Fibroblast of lung (primary cell): ENCODE data around the gene TMEM38B. TPM values are rescaled to one million over a fixed set of nuclear protein-coding genes. Genes with fewer than 3 reads are reported as not detected.

Experiments
- DNase-seq, 2 donors: peaks; one replicate each; pipeline versions ENCODE4 v3.0.0 to v3.0.0-alpha.2; 2010; ENCODE audit warnings: low read depth in 2 of 2
- H2AFZ ChIP-seq: 2 replicates; pipeline ENCODE4 v1.5.1; 2012; ENCODE audit warnings: low read length, control low read depth, inconsistent platforms
- H3K27ac ChIP-seq: 2 replicates; pipeline ENCODE4 v1.5.1; 2011; ENCODE audit warnings: low read length, control low read depth; ENCODE audit not compliant: insufficient read depth
- H3K27me3 ChIP-seq: 2 replicates; pipeline ENCODE4 v1.5.1; 2011; ENCODE audit warnings: mild to moderate bottlenecking, low read length; ENCODE audit not compliant: control insufficient read depth, insufficient read depth
- H3K36me3 ChIP-seq: 2 replicates; pipeline ENCODE4 v1.5.1; 2011; ENCODE audit warnings: low read length; ENCODE audit not compliant: control insufficient read depth, insufficient read depth
- H3K4me1 ChIP-seq: 2 replicates; pipeline ENCODE4 v1.5.1; 2011; ENCODE audit warnings: low read length; ENCODE audit not compliant: control insufficient read depth, insufficient read depth; ENCODE audit errors: extremely low read depth
- H3K4me2 ChIP-seq: 2 replicates; pipeline ENCODE4 v1.5.1; 2011; ENCODE audit warnings: low read length, control low read depth; ENCODE audit not compliant: insufficient read depth; ENCODE audit errors: extremely low read depth
- H3K4me3 ChIP-seq, 4 experiments: fragments of 200-600 bp in 1 of 4; sonication (generic) in 1 of 4; replicated peaks in 1 of 4; 2 replicates each; pipeline ENCODE4 v1.5.1; 2011 to 2016; ENCODE audit warnings: low read length in 4 of 4, low read depth in 3 of 4, mild to moderate bottlenecking in 3 of 4, control low read depth in 2 of 4, inconsistent platforms in 1 of 4, mixed read lengths in 1 of 4; ENCODE audit not compliant: insufficient read depth in 1 of 4; ENCODE audit errors: control extremely low read depth in 1 of 4
- H3K79me2 ChIP-seq: 2 replicates; pipeline ENCODE4 v1.5.1; 2012; ENCODE audit warnings: mild to moderate bottlenecking, low read length, inconsistent platforms; ENCODE audit not compliant: control insufficient read depth, insufficient read depth
- H3K9ac ChIP-seq: 2 replicates; pipeline ENCODE4 v1.5.1; 2011; ENCODE audit warnings: mild to moderate bottlenecking, low read length, control low read depth; ENCODE audit not compliant: insufficient read depth
- H3K9me3 ChIP-seq: 2 replicates; pipeline ENCODE4 v1.5.1; 2012; ENCODE audit warnings: low read depth, low read length; ENCODE audit not compliant: control insufficient read depth, insufficient read depth
- H4K20me1 ChIP-seq: 2 replicates; pipeline ENCODE4 v1.5.1; 2011; ENCODE audit warnings: low read length; ENCODE audit not compliant: control insufficient read depth, insufficient read depth; ENCODE audit errors: extremely low read depth
- CTCF ChIP-seq, 2 donors: IDR thresholded peaks in 1 of 2; conservative IDR thresholded peaks in 1 of 2; 1 replicate in 1 of 2; 2 replicates in 1 of 2; pipeline ENCODE4 v1.5.1; 2011 to 2012; ENCODE audit warnings: low read length in 2 of 2, control low read depth in 1 of 2, inconsistent platforms in 1 of 2, low read depth in 1 of 2, mild to moderate bottlenecking in 1 of 2
- EZH2 ChIP-seq: IDR thresholded peaks from 2 replicates; pipeline ENCODE4 v1.5.1; 2012; ENCODE audit warnings: low read length, control low read depth, mild to moderate bottlenecking; ENCODE audit errors: missing control alignments
- polyA plus RNA-seq, 2 donors: library from polyadenylated mRNA; depleted of rRNA in 1 of 2; stranded (reverse) in 1 of 2; unstranded in 1 of 2; fragments of >200 nt; gene quantifications; 2 replicates each; pipeline ENCODE4 v1.2.1, GENCODE V29; 2011 to 2012; ENCODE audit warnings: missing spikeins in 1 of 2
- total RNA-seq: library from RNA; depleted of rRNA; stranded (reverse); fragments of >200 nt; gene quantifications from 2 replicates; pipeline ENCODE4 v1.2.1, GENCODE V29; 2014

Gene TMEM38B
- total and polyA plus RNA-seq, 2 donors (not counting 1 experiment from before 2014, with no cell fraction given): 6.9 to 21.3 TPM

GRCh38 chr9:105676351-105676923 lies 17.9 kb upstream of the TMEM38B start:
- no peak for TF ChIP-seq CTCF (conservative IDR thresholded peaks at IDR 0.05 in 1 of 2, IDR thresholded peaks at IDR 0.05 in 1 of 2; ENCODE audit: low read depth in 1 of 2, low read length in 2 of 2)
- no peak for TF ChIP-seq EZH2

GRCh38 chr9:105678163-105678562 lies 16.2 kb upstream of the TMEM38B start:
- no peak overlapping the region for H3K9ac ChIP-seq
- no peak overlapping the region for H3K4me3 ChIP-seq
- no peaks in the 10 kb centered on the region for H3K27me3 ChIP-seq
- no peak for DNase-seq
- no peak overlapping the region for H3K27ac ChIP-seq
- TF ChIP-seq EZH2: no peak
- H3K4me1 ChIP-seq: no peaks in the 10 kb centered on the region
- no peaks in the 10 kb centered on the region for H3K36me3 ChIP-seq
- no peaks in the 10 kb centered on the region for H3K79me2 ChIP-seq
- no peak overlapping the region for H2AFZ ChIP-seq
- H3K9me3 ChIP-seq: no peaks in the 10 kb centered on the region
- no peaks in the 10 kb centered on the region for H4K20me1 ChIP-seq
- no peak overlapping the region for H3K4me2 ChIP-seq

More at GRCh38 chr9:105676351-105676923, 17.9 kb upstream of the TMEM38B start:
- no peak for DNase-seq
- H3K9ac ChIP-seq: no peak overlapping the region
- H4K20me1 ChIP-seq: no peaks in the 10 kb centered on the region
- no peak overlapping the region for H2AFZ ChIP-seq
- no peaks in the 10 kb centered on the region for H3K79me2 ChIP-seq
- no peaks in the 10 kb centered on the region for H3K4me1 ChIP-seq
- no peaks in the 10 kb centered on the region for H3K27me3 ChIP-seq
- H3K27ac ChIP-seq: no peak overlapping the region
- no peaks in the 10 kb centered on the region for H3K9me3 ChIP-seq
- H3K4me2 ChIP-seq: no peak overlapping the region
- H3K4me3 ChIP-seq: no peak overlapping the region
- H3K36me3 ChIP-seq: no peaks in the 10 kb centered on the region

GRCh38 chr9:105678781-105679180 lies 15.6 kb upstream of the TMEM38B start:
- Histone ChIP-seq H3K9ac (no peak overlapping the region), H2AFZ (no peak overlapping the region), H4K20me1 (no peaks in the 10 kb centered on the region), H3K79me2 (no peaks in the 10 kb centered on the region), H3K4me2 (no peak overlapping the region), H3K27ac (no peak overlapping the region), H3K27me3 (no peaks in the 10 kb centered on the region), H3K9me3 (no peaks in the 10 kb centered on the region), H3K36me3 (no peaks in the 10 kb centered on the region), H3K4me1 (no peaks in the 10 kb centered on the region), H3K4me3 (no peak overlapping the region)
- TF ChIP-seq CTCF (conservative IDR thresholded peaks at IDR 0.05 in 1 of 2, IDR thresholded peaks at IDR 0.05 in 1 of 2; ENCODE audit: low read depth in 1 of 2, low read length in 2 of 2): no peak
- no peak for TF ChIP-seq EZH2
- no peak for DNase-seq
